KBM-7 (cell line): Measurements from ENCODE around the gene FBXL12.
A peak's percentile ranks its signal among the peaks of the same experiment; 100 is the strongest.
"Not testable (repeated sequence)": the region's sequence is repeated elsewhere in the genome, so short reads cannot be mapped to it uniquely, and the experiment has no call there.

Experiments used
- DNase-seq: peaks from one replicate; pipeline ENCODE4 v3.0.0-alpha.2; 2015
- in situ Hi-C: fragments of 300-500 bp; cut with MboI; formaldehyde crosslinking; loops from 2 replicates; pipeline ENCODE4 v1.14.3; 2020; ENCODE audit warnings: low sequenced_read_pairs, low pct_unique_long_range_greater_than_20kb, mixed read lengths

FBXL12 gene

GRCh38 chr19:9818734-9819595 is at the start of gene FBXL12:
Gene FBXL12, minus strand, starts transcription at chr19:9819079. Its CDS starts 266 bp downstream, at chr19:9818813.
- in situ Hi-C loops = no loop called here
- DNase-seq = peak; percentile 98

- no peak for DNase-seq
- in situ Hi-C loops = no loop called here
Measured at GRCh38 chr19:9865732-9866501, 47.0 kb upstream of the FBXL12 start.

- in situ Hi-C loops = no loop called here
- no peak for DNase-seq
Measured at GRCh38 chr19:9863759-9864158, 44.9 kb upstream of the FBXL12 start.

GRCh38 chr19:9862938-9863337 is 44.1 kb upstream of the FBXL12 start:
- in situ Hi-C loops = no loop called here
- no peak for DNase-seq

GRCh38 chr19:9861503-9861902 is 42.6 kb upstream of the FBXL12 start:
- in situ Hi-C loops = no loop called here
- no peak for DNase-seq

- DNase-seq = no peak
- in situ Hi-C loops = no loop called here
Measured at GRCh38 chr19:9860407-9860806, 41.5 kb upstream of the FBXL12 start.

- in situ Hi-C loops = no loop called here
- no peak for DNase-seq
Measured at GRCh38 chr19:9858766-9859165, 39.9 kb upstream of the FBXL12 start.

- peak; percentile 58 for DNase-seq
- in situ Hi-C loops = no loop called here
Measured at GRCh38 chr19:9857920-9858746, 39.3 kb upstream of the FBXL12 start.

GRCh38 chr19:9857076-9857721 is 38.3 kb upstream of the FBXL12 start:
- in situ Hi-C loops = no loop called here
- DNase-seq = no peak

- no peak for DNase-seq
- in situ Hi-C loops = no loop called here
Measured at GRCh38 chr19:9856609-9857008, 37.7 kb upstream of the FBXL12 start.

- DNase-seq = no peak
- in situ Hi-C loops = no loop called here
Measured at GRCh38 chr19:9854282-9854846, 35.5 kb upstream of the FBXL12 start.

- DNase-seq = no peak
- in situ Hi-C loops = no loop called here
Measured at GRCh38 chr19:9850235-9850959, 31.5 kb upstream of the FBXL12 start.

- DNase-seq = no peak
- in situ Hi-C loops = no loop called here
Measured at GRCh38 chr19:9849791-9850190, 30.9 kb upstream of the FBXL12 start.

GRCh38 chr19:9848762-9849161 is 29.9 kb upstream of the FBXL12 start:
- in situ Hi-C loops = no loop called here
- DNase-seq = no peak

- in situ Hi-C loops = no loop called here
- no peak for DNase-seq
Measured at GRCh38 chr19:9848060-9848459, 29.2 kb upstream of the FBXL12 start.

- DNase-seq = peak; percentile 52
- in situ Hi-C loops = no loop called here
Measured at GRCh38 chr19:9847087-9847671, 28.3 kb upstream of the FBXL12 start.

GRCh38 chr19:9843626-9844273 is 24.9 kb upstream of the FBXL12 start:
- DNase-seq, in situ Hi-C loops: not testable (repeated sequence)
